GM23248 (cell line): ENCODE results near the gene FADS3. TPM values are rescaled to one million over a fixed set of nuclear protein-coding genes. Genes with fewer than 3 reads are reported as not detected.
"Not testable (repeated sequence)": the region's sequence is repeated elsewhere in the genome, so short reads cannot be mapped to it uniquely, and the experiment has no call there.

Source experiments
- DNase-seq: peaks from one replicate; pipeline ENCODE4 v3.0.0-alpha.2; 2015
- H2AFZ ChIP-seq: fragments of 200-600 bp; sonication (generic); 2 replicates; pipeline ENCODE4 v1.6.1; 2016; ENCODE audit warnings: antibody characterized with exemption
- H3F3A ChIP-seq: fragments of 200-600 bp; sonication (generic); 2 replicates; pipeline ENCODE4 v1.6.1; 2016; ENCODE audit warnings: mild to moderate bottlenecking, antibody characterized with exemption, mixed run types; ENCODE audit not compliant: insufficient read depth
- H3K27ac ChIP-seq: fragments of 200-600 bp; sonication (generic); 2 replicates; pipeline ENCODE4 v1.5.1; 2016; ENCODE audit warnings: mild to moderate bottlenecking
- H3K27me3 ChIP-seq: fragments of 200-600 bp; sonication (generic); replicated peaks from 2 replicates; pipeline ENCODE4 v1.6.1; 2016; ENCODE audit warnings: mild to moderate bottlenecking; ENCODE audit not compliant: insufficient read depth
- H3K36me3 ChIP-seq: fragments of 200-600 bp; sonication (generic); 2 replicates; pipeline ENCODE4 v1.6.1; 2016; ENCODE audit warnings: low read depth, mild to moderate bottlenecking
- H3K4me1 ChIP-seq: fragments of 200-600 bp; sonication (generic); 2 replicates; pipeline ENCODE4 v1.6.1; 2016; ENCODE audit warnings: mild to moderate bottlenecking; ENCODE audit not compliant: insufficient read depth
- H3K4me2 ChIP-seq: fragments of 200-600 bp; sonication (generic); one replicate; pipeline ENCODE4 v1.6.1; 2016; ENCODE audit warnings: mild to moderate bottlenecking; ENCODE audit not compliant: unreplicated experiment
- H3K4me3 ChIP-seq: fragments of 200-600 bp; sonication (generic); 2 replicates; pipeline ENCODE4 v1.5.1; 2016; ENCODE audit warnings: mild to moderate bottlenecking
- H3K79me2 ChIP-seq: fragments of 200-600 bp; sonication (generic); 2 replicates; pipeline ENCODE4 v1.6.1; 2016; ENCODE audit warnings: mild to moderate bottlenecking; ENCODE audit not compliant: insufficient read depth
- H3K9ac ChIP-seq: fragments of 200-600 bp; sonication (generic); 2 replicates; pipeline ENCODE4 v1.6.1; 2016; ENCODE audit warnings: mild to moderate bottlenecking
- H3K9me2 ChIP-seq: fragments of 200-600 bp; sonication (generic); 2 replicates; pipeline ENCODE4 v1.6.1; 2016; ENCODE audit warnings: mixed run types, mild to moderate bottlenecking, moderate library complexity; ENCODE audit not compliant: insufficient read depth
- H3K9me3 ChIP-seq: fragments of 200-600 bp; sonication (generic); one replicate; pipeline ENCODE4 v1.6.1; 2017; ENCODE audit warnings: low read depth
- H4K20me1 ChIP-seq: fragments of 200-600 bp; sonication (generic); 2 replicates; pipeline ENCODE4 v1.6.0; 2016; ENCODE audit not compliant: insufficient read depth
- EZH2 ChIP-seq: fragments of 200-600 bp; sonication (generic); IDR thresholded peaks from 2 replicates; pipeline ENCODE4 v1.6.1; 2018; ENCODE audit warnings: antibody characterized with exemption, mild to moderate bottlenecking; ENCODE audit not compliant: insufficient read depth, poor library complexity, severe bottlenecking
- EZH2phosphoT487 ChIP-seq: fragments of 200-600 bp; sonication (generic); IDR thresholded peaks from 2 replicates; pipeline ENCODE4 v1.6.1; 2018; ENCODE audit warnings: antibody characterized with exemption, moderate library complexity, mild to moderate bottlenecking, low read depth; ENCODE audit not compliant: insufficient read depth
- WGBS, 2 experiments: methylation state at CpG; one replicate each; pipeline ENCODE4 v1.1.6; 2015 to 2017; ENCODE audit warnings: low lambda C conversion rate in 2 of 2, low coverage in 1 of 2; ENCODE audit errors: missing lambda C conversion rate in 2 of 2; 5-methylcytosine and 5-hydroxymethylcytosine counted together
- in situ Hi-C: fragments of 300-500 bp; cut with MboI; formaldehyde crosslinking; loops from 2 replicates; pipeline ENCODE4 v1.15.0; 2020
- polyA plus RNA-seq: library from polyadenylated mRNA; unstranded; fragments of >200 nt; fragmentation: Nextera tagmentation; extraction: Ambion mirVana; gene quantifications from 2 replicates; pipeline ENCODE4 v1.2.1, GENCODE V29; 2016
- total RNA-seq: library from RNA; depleted of rRNA; stranded (reverse); fragments of >200 nt; shearing (Covaris generic); gene quantifications from 2 replicates; pipeline ENCODE4 v1.2.3, GENCODE V29; 2014

FADS3 gene
- total and polyA plus RNA-seq, 2 experiments from 2014 or later, result 135 to 203 TPM

DNA sequence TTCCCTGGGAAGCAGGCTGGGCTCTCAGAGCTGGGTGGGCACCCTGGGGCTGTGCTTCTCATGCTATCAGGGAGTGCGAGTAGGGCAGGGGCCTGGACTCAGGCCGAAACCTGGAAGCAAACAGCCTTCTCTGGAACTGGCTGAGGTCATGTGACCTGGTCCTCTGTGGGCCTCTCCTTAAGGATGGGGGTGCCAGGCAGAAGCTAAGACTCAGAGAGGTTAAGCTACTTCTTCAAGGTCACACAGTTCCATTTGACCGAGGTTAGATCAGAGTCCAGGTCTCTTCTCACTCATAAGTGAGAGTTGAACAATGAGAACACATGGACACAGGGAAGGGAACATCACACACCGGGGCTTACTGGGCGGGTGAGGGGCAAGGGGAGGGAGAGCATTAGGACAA is 7.4 kb downstream of the FADS3 start:
- Histone ChIP-seq H3K4me1 (peaks cover 29% of the 10 kb centered on the region), H3K9ac (no peak overlapping the region), H3F3A (peaks cover 12% of the 10 kb centered on the region), H3K4me2 (no peak overlapping the region), H3K79me2 (peaks cover 83% of the 10 kb centered on the region), H4K20me1 (no peaks in the 10 kb centered on the region), H3K27me3 (no peaks in the 10 kb centered on the region), H2AFZ (no peak overlapping the region), H3K36me3 (no peaks in the 10 kb centered on the region; the same call in 1 of the 2 replicates), H3K4me3 (no peak overlapping the region), H3K9me3 (no peaks in the 10 kb centered on the region), H3K9me2 (no peaks in the 10 kb centered on the region), H3K27ac (no peak overlapping the region)
- in situ Hi-C loops, result loop anchor here (10.0 kb wide), 1 partner anchor 61 kb away; no protein-coding TSS in a partner anchor
- WGBS, 2 experiments, result 98 to 100% methylated on average over 5 of the region's 5 CpGs
- DNase-seq, result no peak
- TF ChIP-seq EZH2phosphoT487, result no peak
- TF ChIP-seq EZH2, result no peak

DNA sequence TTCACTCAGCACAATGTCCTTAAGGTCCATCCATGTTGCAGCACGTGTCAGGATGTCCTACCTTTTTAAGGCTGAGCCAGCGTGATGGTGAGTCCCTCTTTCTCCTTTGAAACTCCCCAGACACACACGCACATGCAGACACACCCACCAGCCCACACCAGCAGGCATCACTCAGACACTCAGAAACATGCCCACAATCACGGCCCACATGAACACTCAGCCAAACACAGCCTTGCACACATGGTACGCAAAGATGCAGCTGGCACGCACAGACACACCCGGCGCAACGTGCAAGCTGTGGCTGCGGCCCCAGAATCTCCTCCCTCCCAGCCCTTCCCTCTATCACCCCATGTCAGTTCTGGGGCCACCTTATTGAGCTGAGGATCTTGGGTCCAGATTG is 8.0 kb downstream of the FADS3 start:
- Histone ChIP-seq H3K4me3 (no peak overlapping the region), H3K79me2 (peaks cover 78% of the 10 kb centered on the region), H3K27me3 (no peaks in the 10 kb centered on the region), H3K9ac (no peak overlapping the region), H3K4me1 (peaks cover 24% of the 10 kb centered on the region), H3K36me3 (no peaks in the 10 kb centered on the region; the same call in 1 of the 2 replicates), H3K9me2 (no peaks in the 10 kb centered on the region), H3K9me3 (no peaks in the 10 kb centered on the region), H4K20me1 (no peaks in the 10 kb centered on the region), H3K4me2 (no peak overlapping the region), H3F3A (peaks cover 6% of the 10 kb centered on the region), H3K27ac (no peak overlapping the region), H2AFZ (no peak overlapping the region)
- 70 to 75% methylated on average over 10 of the region's 10 CpGs for WGBS, 2 experiments
- in situ Hi-C loops, result loop anchor here (10.0 kb wide), 1 partner anchor 61 kb away; no protein-coding TSS in a partner anchor
- TF ChIP-seq EZH2 (no peak), EZH2phosphoT487 (no peak)
- peak; percentile 10 for DNase-seq

DNA sequence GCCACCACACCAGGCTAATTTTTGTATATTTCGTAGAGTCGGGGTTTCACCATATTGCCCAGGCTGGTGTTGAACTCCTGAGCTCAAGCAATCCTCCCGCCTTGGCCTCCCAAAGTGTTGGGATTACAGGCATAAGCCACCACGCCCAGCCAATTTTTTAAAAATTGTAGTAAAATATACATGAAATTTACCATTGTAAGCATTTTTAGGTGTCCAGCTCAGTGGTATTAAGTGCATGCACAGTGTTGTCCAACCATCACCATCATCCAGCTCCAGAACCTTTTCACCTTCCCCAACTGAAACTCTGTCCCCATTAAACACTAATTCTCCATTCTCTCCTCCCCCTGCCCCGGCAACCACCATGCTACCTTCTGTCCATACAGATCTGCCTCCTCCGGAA is 8.5 kb downstream of the FADS3 start:
- peaks cover 78% of the 10 kb centered on the region for H3K79me2 ChIP-seq
- no peak overlapping the region for H3K27ac ChIP-seq
- H4K20me1 ChIP-seq, result no peaks in the 10 kb centered on the region
- H3K36me3 ChIP-seq, result no peaks in the 10 kb centered on the region; the same call in 1 of the 2 replicates
- H3K4me3 ChIP-seq, result no peak overlapping the region
- TF ChIP-seq EZH2 (no peak), EZH2phosphoT487 (no peak)
- H3K9me3 ChIP-seq, result no peaks in the 10 kb centered on the region
- 78 to 81% methylated on average over 6 of the region's 6 CpGs for WGBS, 2 experiments
- no peaks in the 10 kb centered on the region for H3K9me2 ChIP-seq
- no peaks in the 10 kb centered on the region for H3K27me3 ChIP-seq
- no peak for DNase-seq
- no peak overlapping the region for H3K9ac ChIP-seq
- H2AFZ ChIP-seq, result no peak overlapping the region
- H3K4me1 ChIP-seq, result peaks cover 24% of the 10 kb centered on the region
- in situ Hi-C loops, result loop anchor here (10.0 kb wide), 1 partner anchor 62 kb away; no protein-coding TSS in a partner anchor
- no peak overlapping the region for H3K4me2 ChIP-seq
- 0 out of 2 replicates have a peak, but pooled peaks cover 3% of the 10 kb centered on the region for H3F3A ChIP-seq

DNA sequence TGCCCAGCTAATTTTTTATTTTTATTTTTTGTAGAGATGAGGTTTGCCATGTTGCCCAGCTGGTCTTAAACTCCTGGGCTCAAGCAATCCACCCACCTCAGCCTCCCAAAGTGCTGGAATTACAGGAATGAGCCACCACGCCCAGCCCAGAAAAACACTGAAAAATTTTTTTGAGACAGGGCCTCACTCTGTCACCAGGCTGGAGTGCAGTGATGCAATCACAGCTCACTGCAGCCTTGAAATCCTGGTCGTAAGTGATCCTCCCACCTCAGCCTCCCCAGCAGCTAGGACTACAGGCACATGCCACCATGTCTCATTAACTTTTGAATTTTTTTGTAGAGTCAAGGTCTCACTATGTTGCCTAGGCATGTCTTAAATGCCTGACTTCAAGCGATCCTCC is 9.1 kb downstream of the FADS3 start:
- peaks cover 73% of the 10 kb centered on the region for H3K79me2 ChIP-seq
- peak; percentile 38 for DNase-seq
- not testable (repeated sequence) for H3K27ac ChIP-seq

DNA sequence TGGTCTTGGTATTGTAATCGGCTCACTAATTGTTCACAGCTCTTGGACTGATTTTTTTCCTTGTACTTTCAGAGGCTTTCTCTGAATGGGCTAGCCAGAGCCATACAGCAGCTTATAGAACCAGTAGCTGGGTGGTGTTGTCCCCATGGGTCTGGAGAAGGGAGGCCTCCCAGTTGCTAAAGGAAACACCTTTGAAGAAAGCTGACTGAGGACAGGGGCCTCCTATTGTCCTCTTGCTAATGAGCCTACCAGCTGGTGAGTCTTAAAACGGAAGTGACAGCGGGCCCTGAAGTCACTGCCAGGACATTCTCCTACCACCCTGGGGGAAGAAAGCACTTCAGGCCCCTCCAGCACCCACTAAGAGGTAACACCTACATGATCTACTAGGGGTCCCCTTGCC is 9.9 kb downstream of the FADS3 start:
- Histone ChIP-seq H3K36me3 (no peaks in the 10 kb centered on the region; the same call in 1 of the 2 replicates), H3K27ac (no peak overlapping the region), H3K27me3 (no peaks in the 10 kb centered on the region), H3K9me2 (no peaks in the 10 kb centered on the region), H4K20me1 (no peaks in the 10 kb centered on the region), H3K9me3 (no peaks in the 10 kb centered on the region), H3K4me1 (peaks cover 17% of the 10 kb centered on the region), H3K4me3 (no peak overlapping the region), H3K9ac (no peak overlapping the region), H3K4me2 (no peak overlapping the region), H3F3A (0 out of 2 replicates have a peak, but pooled peaks cover 3% of the 10 kb centered on the region), H2AFZ (no peak overlapping the region), H3K79me2 (peaks cover 64% of the 10 kb centered on the region)
- TF ChIP-seq EZH2 (no peak), EZH2phosphoT487 (no peak)
- in situ Hi-C loops, result loop anchor here (10.0 kb wide), 1 partner anchor 63 kb away; no protein-coding TSS in a partner anchor
- DNase-seq, result no peak
- 78 to 81% methylated on average over 3 of the region's 3 CpGs for whole genome bisulfite sequencing, 2 experiments

More for the DNA sequence above, 9.1 kb downstream of the FADS3 start:
- H3K4me3 ChIP-seq, H2AFZ ChIP-seq, H3K36me3 ChIP-seq, H3K9me3 ChIP-seq, H3F3A ChIP-seq, H3K27me3 ChIP-seq, H4K20me1 ChIP-seq, H3K9me2 ChIP-seq, H3K4me2 ChIP-seq, H3K9ac ChIP-seq: not testable (repeated sequence)
- in situ Hi-C loops, result loop anchor here (10.0 kb wide), 1 partner anchor 63 kb away; no protein-coding TSS in a partner anchor
- 77 to 82% methylated on average over 3 of the region's 3 CpGs for WGBS, 2 experiments
- H3K4me1 ChIP-seq, result peaks cover 17% of the 10 kb centered on the region
